HepG2 (cell line): ENCODE results near the gene NXN. TPM values are rescaled to one million over a fixed set of nuclear protein-coding genes. Genes with fewer than 3 reads are reported as not detected.

Source experiments
- CENPT ChIP-seq: sonication (generic); formaldehyde crosslinking; IDR thresholded peaks from 2 replicates; pipeline ENCODE4 v1.8.0; 2022; ENCODE audit warnings: low read depth, mild to moderate bottlenecking, moderate library complexity, missing genetic modification reagents
- ZFP36L1 ChIP-seq: sonication (generic); formaldehyde crosslinking; IDR thresholded peaks from 2 replicates; pipeline ENCODE4 v1.8.0; 2022; ENCODE audit warnings: mild to moderate bottlenecking, missing genetic modification reagents, moderate library complexity
- ZNF775 ChIP-seq: sonication (generic); formaldehyde crosslinking; IDR thresholded peaks from 2 replicates; pipeline ENCODE4 v1.4.0; 2020; ENCODE audit warnings: missing genetic modification reagents, mild to moderate bottlenecking, moderate library complexity, borderline replicate concordance
- polyA plus RNA-seq, 8 experiments: library from polyadenylated mRNA; depleted of rRNA in 3 of 8; stranded (reverse) in 7 of 8; unstranded in 1 of 8; fragments of >200 nt; fragmentation: Illumina TruSeq in 4 of 8; extraction: Trizol in 4 of 8; gene quantifications; 2 replicates each; pipeline versions ENCODE4 v1.2.1 to v1.2.3, GENCODE V29; 2011 to 2016; ENCODE audit warnings: low read depth in 4 of 8, missing spikeins in 1 of 8, mixed read lengths in 1 of 8; ENCODE audit not compliant: insufficient read depth in 1 of 8
- total RNA-seq, 5 experiments: library from RNA; depleted of rRNA; stranded (reverse); fragments of >200 nt; fragmentation: Illumina TruSeq; extraction: Trizol; gene quantifications; 2 replicates each; pipeline ENCODE4 v1.2.3, GENCODE V29; 2016; ENCODE audit warnings: low read depth in 1 of 5
- TF ChIP-seq, protein P1 (sequence below): sonication (generic); formaldehyde crosslinking; IDR thresholded peaks from 2 replicates; pipeline ENCODE4 v1.4.0; 2020; ENCODE audit warnings: mild to moderate bottlenecking, missing genetic modification reagents
- TF ChIP-seq, protein P2 (sequence below): sonication (generic); formaldehyde crosslinking; IDR thresholded peaks from 2 replicates; pipeline ENCODE4 v1.8.0; 2022; ENCODE audit warnings: mild to moderate bottlenecking, missing genetic modification reagents, moderate library complexity
- TF ChIP-seq, protein P3 (sequence below): sonication (generic); formaldehyde crosslinking; IDR thresholded peaks from 2 replicates; pipeline ENCODE4 v1.4.0; 2020; ENCODE audit warnings: mild to moderate bottlenecking, missing genetic modification reagents

The NXN gene
- total and polyA plus RNA-seq, 2 of the 13 experiments (the other 11 are each of a cell fraction or from before 2014, with no cell fraction given) = 22.2 to 24.3 TPM

GRCh38 chr17:825216-825615 lies 154.4 kb downstream of the NXN start (continued):
- TF ChIP-seq, protein P1, sequence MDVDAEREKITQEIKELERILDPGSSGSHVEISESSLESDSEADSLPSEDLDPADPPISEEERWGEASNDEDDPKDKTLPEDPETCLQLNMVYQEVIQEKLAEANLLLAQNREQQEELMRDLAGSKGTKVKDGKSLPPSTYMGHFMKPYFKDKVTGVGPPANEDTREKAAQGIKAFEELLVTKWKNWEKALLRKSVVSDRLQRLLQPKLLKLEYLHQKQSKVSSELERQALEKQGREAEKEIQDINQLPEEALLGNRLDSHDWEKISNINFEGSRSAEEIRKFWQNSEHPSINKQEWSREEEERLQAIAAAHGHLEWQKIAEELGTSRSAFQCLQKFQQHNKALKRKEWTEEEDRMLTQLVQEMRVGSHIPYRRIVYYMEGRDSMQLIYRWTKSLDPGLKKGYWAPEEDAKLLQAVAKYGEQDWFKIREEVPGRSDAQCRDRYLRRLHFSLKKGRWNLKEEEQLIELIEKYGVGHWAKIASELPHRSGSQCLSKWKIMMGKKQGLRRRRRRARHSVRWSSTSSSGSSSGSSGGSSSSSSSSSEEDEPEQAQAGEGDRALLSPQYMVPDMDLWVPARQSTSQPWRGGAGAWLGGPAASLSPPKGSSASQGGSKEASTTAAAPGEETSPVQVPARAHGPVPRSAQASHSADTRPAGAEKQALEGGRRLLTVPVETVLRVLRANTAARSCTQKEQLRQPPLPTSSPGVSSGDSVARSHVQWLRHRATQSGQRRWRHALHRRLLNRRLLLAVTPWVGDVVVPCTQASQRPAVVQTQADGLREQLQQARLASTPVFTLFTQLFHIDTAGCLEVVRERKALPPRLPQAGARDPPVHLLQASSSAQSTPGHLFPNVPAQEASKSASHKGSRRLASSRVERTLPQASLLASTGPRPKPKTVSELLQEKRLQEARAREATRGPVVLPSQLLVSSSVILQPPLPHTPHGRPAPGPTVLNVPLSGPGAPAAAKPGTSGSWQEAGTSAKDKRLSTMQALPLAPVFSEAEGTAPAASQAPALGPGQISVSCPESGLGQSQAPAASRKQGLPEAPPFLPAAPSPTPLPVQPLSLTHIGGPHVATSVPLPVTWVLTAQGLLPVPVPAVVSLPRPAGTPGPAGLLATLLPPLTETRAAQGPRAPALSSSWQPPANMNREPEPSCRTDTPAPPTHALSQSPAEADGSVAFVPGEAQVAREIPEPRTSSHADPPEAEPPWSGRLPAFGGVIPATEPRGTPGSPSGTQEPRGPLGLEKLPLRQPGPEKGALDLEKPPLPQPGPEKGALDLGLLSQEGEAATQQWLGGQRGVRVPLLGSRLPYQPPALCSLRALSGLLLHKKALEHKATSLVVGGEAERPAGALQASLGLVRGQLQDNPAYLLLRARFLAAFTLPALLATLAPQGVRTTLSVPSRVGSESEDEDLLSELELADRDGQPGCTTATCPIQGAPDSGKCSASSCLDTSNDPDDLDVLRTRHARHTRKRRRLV (CRISPR knock-in tag) = no peak
- no peak for TF ChIP-seq CENPT (CRISPR knock-in tag)
- TF ChIP-seq ZFP36L1 (CRISPR knock-in tag) = no peak
- TF ChIP-seq, protein P2, sequence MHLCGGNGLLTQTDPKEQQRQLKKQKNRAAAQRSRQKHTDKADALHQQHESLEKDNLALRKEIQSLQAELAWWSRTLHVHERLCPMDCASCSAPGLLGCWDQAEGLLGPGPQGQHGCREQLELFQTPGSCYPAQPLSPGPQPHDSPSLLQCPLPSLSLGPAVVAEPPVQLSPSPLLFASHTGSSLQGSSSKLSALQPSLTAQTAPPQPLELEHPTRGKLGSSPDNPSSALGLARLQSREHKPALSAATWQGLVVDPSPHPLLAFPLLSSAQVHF (CRISPR knock-in tag) = no peak
- TF ChIP-seq ZNF775 (CRISPR knock-in tag) = no peak
- TF ChIP-seq, protein P3, sequence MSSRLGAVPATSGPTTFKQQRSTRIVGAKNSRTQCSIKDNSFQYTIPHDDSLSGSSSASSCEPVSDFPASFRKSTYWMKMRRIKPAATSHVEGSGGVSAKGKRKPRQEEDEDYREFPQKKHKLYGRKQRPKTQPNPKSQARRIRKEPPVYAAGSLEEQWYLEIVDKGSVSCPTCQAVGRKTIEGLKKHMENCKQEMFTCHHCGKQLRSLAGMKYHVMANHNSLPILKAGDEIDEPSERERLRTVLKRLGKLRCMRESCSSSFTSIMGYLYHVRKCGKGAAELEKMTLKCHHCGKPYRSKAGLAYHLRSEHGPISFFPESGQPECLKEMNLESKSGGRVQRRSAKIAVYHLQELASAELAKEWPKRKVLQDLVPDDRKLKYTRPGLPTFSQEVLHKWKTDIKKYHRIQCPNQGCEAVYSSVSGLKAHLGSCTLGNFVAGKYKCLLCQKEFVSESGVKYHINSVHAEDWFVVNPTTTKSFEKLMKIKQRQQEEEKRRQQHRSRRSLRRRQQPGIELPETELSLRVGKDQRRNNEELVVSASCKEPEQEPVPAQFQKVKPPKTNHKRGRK (CRISPR knock-in tag) = no peak
